HG03066 (cell line): Measurements from ENCODE around the gene TIMM44.
"Not testable (repeated sequence)": the region's sequence is repeated elsewhere in the genome, so short reads cannot be mapped to it uniquely, and the experiment has no call there.

Source experiments
- ATAC-seq: cut with Tn5 transposase; IDR thresholded peaks from one replicate; pipeline ENCODE4 v1.9.1; 2021; ENCODE audit warnings: low read depth; ENCODE audit not compliant: unreplicated experiment

Gene TIMM44

GRCh38 chr19:7904074-7905020, 39.1 kb downstream of the TIMM44 start:
- ATAC-seq = peak; percentile 32

DNA sequence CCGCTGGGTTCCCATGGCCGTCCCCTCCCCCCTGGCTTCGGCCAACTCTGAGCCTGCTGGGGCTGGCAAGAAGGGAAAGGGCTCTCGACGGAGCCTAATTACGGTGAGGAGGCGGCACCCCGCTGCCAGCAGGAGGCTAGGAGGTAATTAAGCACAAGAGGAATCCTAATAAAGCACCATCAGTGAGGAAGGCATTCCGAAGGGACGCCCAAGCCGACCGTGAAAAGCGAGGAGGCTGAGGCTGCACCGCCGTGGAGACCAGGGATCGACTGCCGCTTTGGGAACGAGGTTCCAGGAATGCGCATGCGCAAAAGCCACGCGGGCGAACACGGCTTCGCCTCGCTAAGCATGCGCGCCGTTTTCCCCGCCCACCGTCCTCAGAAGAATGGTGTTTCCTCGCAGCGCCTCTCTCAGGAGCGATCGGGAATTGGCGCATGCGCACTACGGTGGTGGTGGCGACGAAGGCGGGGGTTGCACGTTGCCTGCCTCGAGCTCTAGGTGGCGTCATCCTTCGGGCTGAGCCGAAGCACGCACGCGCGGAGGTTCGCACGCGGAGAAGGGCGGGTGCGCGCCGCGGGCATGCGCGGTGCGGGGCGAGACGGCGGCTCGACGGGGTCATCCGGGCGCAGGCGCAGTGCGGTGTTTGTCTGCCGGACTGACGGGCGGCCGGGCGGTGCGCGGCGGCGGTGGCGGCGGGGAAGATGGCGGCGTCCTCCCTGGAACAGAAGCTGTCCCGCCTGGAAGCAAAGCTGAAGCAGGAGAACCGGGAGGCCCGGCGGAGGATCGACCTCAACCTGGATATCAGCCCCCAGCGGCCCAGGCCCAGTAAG, 40.0 kb downstream of the TIMM44 start, which contains the start of gene MAP2K7:
Gene MAP2K7 (plus strand): TSS at position 634 of the 830 bp plus-strand sequence. CDS start 68 bp downstream, at position 702.
- ATAC-seq = peak; percentile 74

- ATAC-seq = no peak
Observed at GRCh38 chr19:7902796-7903243, 40.6 kb downstream of the TIMM44 start.

- ATAC-seq = no peak
Observed at GRCh38 chr19:7901337-7901736, 42.1 kb downstream of the TIMM44 start.

GRCh38 chr19:7900931-7901330, 42.5 kb downstream of the TIMM44 start:
- ATAC-seq = no peak

- no peak for ATAC-seq
Observed at GRCh38 chr19:7900401-7900870, 43.0 kb downstream of the TIMM44 start.

DNA sequence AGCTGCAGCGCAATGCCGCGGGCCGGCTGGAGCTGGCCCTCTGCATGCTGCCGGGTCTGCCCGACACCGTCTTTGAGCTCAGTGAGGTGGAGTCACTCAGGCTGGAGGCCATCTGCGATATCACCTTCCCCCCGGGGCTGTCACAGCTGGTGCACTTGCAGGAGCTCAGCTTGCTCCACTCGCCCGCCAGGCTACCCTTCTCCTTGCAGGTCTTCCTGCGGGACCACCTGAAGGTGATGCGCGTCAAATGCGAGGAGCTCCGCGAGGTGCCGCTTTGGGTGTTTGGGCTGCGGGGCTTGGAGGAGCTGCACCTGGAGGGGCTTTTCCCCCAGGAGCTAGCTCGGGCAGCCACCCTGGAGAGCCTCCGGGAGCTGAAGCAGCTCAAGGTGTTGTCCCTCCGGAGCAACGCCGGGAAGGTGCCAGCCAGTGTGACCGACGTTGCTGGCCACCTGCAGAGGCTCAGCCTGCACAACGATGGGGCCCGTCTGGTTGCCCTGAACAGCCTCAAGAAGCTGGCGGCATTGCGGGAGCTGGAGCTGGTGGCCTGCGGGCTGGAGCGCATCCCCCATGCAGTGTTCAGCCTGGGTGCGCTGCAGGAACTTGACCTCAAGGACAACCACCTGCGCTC, 43.6 kb downstream of the TIMM44 start:
- no peak for ATAC-seq

GRCh38 chr19:7898967-7899366, 44.5 kb downstream of the TIMM44 start:
- no peak for ATAC-seq

GRCh38 chr19:7897292-7897691, 46.2 kb downstream of the TIMM44 start:
- no peak for ATAC-seq

GRCh38 chr19:7895565-7895964, 47.9 kb downstream of the TIMM44 start:
- ATAC-seq = no peak

- ATAC-seq = no peak
Observed at GRCh38 chr19:7894612-7895309, 48.7 kb downstream of the TIMM44 start.

DNA sequence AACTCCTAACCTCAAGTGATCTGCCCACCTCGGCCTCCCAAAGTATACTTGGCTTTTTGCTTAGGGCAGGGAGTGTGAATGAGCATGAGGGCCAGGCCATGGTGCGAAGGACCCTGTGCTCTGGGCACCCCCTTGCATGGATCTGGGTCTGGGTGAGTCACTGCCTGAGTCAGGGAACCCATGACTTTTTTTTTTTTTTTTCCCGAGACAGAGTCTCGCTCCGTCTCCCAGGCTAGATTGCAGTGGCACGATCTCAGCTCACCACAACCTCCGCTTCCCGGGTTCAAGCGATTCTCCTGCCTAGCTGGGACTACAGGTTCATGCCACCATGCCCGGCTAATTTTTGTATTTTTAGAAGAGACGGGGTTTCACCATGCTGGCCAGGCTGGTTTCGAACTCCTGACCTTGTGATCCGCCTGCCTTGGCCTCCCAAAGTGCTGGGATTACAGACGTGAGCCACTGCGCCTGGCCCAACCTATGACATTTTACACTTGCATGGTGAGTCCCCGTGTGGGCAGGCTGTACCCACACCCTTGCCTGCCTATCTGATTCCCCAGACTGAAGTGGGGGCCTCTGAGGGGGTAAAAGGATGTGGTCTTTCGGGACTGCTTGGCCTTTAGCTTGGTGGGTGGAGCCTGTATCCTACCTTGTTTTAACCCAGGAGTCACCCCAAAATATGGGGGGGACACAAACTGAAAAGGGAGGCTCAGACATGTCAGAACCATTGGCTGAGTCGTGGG, 49.9 kb downstream of the TIMM44 start:
- not testable (repeated sequence) for ATAC-seq

DNA sequence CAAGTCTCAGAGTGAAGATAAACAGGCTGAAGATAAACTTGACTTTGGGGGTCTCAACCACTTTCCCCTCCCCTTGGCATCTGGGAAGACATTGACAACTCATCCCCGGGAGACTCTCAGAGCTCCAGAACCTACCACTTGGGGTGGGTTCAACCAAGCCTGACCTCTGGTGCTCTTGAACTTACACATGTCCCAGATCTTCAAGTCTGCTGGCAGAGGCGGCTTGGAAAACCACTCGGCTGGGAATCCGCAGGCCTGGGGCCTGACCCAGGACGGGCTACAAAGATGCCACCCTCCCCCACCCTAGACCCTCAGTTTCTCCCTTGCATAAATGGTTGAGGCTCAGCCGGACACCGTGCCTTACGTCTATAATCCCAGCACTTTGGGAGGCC, 54.6 kb downstream of the TIMM44 start:
- no peak for ATAC-seq

GRCh38 chr19:7888145-7888825, 55.2 kb downstream of the TIMM44 start, which contains the start of gene LRRC8E:
TSS of gene LRRC8E (plus strand) at chr19:7888510. CDS start at chr19:7895604, 7,094 bp downstream.
- ATAC-seq = no peak

DNA sequence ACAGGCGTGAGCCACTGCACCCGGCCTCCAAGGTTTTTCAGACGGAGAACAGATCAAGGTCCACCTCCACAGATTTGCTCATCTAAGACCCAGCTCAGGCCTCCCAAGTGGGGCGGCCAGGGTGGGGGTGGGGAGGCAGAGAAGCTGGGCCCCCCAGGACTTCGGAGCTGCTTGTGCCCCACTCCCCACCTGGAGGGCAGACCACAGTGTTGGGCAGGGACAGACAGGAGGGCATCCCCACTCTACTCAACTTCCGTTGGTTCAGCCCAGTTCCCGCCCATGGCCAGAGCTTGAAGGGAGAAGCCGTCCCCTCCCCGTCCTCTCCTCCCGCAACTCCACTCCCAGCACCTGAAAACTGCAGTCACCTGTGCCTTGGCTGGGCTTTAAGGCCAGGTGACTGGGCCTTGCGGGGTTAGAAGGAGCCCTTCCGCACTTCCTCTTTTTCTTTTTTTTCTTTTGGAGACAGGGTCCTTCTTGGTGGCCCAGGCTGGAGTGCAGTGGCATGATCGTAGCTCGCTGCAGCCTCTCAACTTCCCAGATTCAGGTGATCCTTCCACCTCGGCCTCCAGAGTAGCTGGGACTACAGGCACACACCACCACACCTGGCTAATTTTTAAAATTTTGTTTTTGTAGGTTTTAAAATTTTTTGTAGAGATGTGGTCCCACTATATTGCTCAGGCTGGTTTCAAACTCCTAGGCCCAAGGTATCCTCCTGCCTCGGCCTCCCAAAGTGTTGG, 55.9 kb downstream of the TIMM44 start:
- ATAC-seq = no peak

DNA sequence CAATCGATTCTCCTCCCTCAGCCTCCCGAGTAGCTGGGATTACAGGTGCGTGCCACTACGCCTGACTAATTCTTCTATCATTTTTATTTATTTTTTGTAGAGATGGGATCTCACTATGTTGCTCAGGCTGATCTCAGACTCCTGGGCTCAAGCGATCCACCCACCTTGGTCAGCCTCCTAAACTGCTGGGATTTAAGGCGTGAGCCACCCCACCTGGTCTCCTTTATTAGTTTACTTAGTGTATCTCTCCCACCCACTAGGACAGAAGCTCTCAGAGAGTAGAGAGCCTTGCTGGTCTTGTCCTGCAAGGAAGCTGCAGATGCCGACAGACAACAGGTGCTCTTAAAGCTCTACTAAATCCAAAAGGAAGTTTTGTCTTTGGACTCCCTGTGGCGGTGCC, 57.6 kb downstream of the TIMM44 start:
- ATAC-seq = no peak

DNA sequence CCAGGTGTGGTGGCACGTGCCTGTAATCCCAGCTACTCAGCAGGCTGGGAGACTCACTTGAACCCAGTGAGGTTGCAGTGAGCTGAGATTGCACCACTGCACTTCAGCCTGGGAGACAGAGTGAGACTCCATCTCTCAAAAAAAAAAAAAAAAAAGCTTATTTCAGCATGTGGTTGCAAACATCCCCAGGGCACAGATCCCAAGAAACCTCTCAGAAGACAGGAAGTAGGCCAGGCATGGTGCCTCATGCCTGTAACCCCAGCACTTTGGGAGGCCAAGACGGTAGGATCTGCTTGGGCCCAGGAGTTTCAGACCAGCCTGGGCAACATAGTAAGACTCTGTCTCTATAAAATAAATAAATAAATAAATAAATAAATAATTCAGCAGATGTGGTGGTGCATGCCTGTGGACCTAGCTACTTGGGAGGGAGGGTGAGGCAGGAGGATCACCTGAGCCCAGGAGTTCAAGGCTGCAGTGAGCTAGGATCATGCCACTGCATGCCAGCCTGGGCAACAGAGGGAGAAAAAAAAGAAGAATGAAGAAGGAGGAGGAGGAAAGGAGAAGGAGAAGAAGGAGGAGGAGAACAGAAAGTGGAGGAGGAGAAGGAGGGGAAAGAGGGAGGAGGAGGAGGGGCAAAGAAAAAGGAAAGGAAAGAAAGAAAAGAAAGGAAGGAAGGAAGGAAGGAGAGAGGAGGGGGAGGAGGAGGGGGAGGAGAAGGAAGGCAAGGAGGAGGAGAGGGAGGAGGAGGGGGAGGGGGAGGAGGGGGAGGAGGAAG, 59.5 kb downstream of the TIMM44 start:
- ATAC-seq = no peak
